GM04504 (cell line): ENCODE results near the gene PRLH.
"Not testable (repeated sequence)": the region's sequence is repeated elsewhere in the genome, so short reads cannot be mapped to it uniquely, and the experiment has no call there.

Source experiments
- DNase-seq: peaks from one replicate; pipeline ENCODE4 v3.0.0-alpha.2; 2012; ENCODE audit warnings: low read depth

The PRLH gene

DNA sequence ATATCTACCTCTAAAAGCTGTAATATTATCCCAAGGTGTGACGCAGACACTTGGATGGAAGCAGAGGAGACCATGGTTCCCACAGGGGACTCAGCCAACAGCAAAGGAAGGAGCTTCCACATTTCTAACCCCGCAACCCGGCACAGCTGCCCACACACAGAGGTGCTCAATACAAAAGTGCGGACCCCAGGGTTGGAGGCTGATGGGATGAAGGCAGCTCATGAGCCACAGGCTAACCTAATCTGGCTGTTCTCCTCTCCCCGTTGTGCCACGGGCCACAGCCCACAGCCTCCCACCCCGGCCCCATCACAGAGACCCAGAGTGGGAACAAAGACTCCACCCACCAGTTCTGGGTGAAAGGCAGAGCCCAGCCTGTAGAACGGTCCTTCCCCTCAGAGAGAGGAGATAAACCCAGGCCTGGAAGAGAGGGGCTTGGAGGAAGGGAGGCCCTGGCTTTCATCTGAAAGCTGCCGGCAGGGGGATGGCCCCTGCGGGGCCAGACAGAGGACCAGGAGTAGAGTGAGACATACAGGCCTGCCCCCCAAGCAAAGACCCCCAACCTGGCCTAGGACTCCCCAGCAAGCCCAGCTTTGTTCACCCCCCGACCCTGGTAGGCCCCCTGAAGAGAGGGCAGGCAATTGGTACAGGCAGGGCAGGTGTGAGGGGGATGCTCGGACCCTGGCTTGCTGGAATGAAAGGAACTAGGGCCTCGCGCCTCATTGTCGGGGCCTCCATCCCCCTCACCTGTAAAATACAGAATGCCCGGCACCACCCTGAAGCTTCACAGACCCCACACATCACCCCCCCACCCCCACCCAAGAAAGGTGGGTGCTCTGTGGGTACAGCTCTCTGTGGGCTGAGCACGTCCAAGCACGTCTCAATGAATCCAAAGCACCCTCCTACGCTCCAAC lies 17.3 kb downstream of the PRLH start:
- no peak for DNase-seq

DNA sequence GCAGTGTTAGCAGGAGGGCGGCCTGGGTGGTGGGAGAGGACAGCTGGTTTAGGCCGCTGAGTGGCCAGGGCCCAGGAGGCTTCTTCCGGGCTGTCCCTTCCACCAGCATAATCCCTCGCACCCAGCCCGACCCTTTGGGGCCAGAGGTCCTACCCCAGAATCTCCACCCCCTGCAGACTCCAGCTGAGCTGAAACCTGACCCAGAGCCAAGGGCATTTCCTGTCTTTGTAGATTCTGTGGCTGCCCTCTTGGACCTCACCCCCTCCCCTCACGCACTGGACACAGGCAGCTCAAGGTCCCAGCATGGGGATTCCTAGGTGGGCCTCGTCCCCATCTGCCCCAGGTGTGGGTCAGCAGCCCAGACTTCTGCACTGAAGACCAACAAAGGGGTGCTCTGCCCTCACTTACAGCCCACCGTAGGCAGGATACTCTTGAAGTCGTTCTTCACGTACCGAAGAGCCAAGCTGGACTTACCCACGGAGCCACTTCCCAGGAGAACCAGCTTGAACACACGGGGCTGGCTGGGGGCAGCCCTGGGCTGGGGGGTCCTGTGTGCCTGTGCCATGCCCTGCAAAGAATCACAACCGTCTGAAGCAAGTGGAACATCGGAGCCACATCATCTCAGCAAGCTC lies 19.3 kb downstream of the PRLH start:
- no peak for DNase-seq

DNA sequence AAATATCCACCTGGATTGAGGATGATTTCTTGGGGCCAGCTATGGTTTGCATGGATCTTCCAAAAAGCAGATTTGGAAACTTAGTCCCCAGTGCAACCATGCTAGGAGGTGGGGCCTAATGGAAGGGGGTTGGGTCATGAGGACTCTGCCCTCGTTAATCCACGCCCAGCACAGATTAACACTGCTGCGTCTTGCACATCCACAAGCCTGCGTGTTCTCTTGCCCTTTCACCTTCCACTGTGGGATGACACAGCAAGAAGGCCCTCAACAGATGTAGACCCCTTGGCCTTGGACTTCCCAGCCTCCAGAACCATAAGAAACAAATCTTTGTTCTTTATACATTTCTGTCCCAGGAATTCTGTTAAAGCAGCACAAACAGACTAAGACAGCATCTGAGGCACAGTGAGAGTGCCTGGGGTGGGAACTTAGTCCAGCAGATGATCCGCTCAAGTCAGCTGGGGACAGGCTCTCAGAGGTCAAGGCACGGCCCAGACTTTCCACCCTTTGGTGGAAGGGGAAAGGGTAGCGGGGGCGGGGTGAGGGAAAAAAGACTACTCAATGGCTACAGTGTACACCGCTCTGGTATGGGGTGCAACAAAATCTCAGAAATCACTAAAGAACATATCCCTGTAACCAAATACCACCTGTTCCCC lies 21.8 kb downstream of the PRLH start:
- DNase-seq, result no peak

DNA sequence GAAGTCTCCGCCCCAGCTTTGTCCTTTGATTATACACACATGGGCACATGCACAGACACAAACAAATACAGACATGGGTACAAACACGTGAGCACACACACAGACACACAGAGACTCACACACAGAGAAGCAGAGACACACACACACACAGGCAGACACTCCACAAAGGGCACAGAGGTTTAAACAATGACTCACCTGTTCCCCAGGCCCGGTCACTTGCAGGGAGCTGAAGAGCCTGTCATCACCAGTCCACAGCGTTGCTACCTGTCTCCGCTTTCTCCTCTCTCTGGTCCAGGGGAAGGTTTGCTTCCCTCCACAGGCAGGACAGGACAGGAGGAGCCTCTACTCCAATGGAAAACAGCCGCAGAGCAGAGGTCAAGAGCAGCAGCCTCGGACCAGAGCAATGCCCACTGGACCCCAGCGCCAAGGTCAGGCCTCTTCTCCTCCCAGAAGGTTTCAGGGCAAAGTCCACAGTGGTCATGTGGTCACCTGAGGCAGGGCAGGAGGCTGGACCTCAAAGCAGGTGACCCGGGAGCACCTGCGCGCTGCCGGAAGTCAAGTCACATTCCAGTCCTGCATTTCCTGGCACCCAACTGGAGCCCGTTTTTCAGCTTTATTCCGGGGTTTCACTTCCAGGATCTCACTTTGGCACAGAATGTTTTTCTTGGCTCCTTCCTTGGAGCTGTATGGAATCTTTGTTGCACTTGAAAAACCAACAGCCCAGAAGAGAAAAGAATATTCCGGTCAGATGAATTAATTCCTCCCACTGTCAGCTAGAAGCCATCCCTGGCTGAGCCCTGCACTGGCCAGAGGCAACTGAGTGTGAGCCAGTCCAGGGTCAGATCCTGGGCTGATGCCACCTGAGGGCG lies 24.1 kb downstream of the PRLH start, which contains the start of gene RAB17:
RAB17 (minus strand) TSS at position 463 of the 869 bp plus-strand sequence. CDS start 4,580 bp downstream, outside the sequence.
- no peak for DNase-seq

DNA sequence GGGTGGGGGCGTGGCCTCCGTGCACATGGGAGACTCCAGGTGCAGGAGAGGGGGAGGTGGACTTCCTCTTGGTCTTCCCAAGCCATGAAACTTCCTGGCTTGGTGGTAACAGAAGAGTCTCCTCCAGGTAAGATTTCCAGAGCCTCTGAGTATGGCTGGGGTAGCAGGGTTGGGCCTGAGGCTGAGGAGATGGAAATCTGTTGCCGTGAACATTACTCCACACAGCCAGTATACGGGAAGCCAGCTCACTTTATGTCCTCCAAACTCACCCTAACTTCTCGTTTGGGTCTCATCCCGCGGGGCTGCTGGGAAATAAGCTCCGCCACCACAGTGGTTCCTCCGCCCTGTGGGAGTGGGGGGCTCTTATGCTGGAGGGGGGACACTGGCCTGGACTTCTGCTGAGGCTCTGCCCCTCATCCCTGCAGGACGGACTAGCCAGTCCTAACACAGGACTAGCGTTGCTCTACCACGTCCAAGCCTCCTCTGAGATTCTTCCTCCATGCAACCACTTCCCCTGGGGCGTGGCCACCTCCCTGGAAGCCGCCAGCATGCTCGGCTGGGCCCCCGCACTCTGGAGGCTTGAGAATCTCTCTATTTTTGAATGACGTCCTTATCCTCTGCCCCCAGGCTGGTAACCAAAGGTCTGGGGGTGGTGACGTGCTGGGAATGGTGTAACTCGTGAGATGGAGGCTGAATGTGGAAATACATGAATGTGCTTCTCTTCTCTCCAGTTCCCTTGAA lies 24.9 kb downstream of the PRLH start:
- DNase-seq, result no peak

DNA sequence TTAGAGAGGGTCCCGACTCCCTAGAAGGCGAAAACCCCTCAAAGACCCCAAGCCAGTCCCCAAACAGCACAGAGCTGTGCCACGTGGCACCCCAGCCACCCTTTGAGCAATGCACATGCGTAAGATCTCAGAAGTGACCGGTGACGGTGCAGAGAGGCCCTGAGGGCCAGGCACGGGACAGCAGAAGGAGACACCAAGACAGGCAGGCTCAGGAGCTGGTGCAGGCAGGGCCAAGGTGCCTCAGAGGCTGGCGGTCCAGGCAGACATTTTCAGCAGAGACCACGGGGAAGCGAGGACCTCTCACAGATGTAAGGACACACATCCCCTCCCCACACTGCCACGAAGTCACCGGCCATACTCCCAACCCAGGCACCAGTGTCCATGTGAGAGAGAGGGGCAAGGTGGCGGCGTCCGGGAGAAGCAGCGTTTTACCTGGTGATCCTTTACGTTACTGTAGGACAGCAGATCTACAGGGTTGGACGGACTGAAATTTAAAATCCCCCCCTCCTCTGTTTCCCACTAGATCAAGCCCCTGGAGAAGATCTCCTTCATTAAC lies 26.1 kb downstream of the PRLH start:
- no peak for DNase-seq

DNA sequence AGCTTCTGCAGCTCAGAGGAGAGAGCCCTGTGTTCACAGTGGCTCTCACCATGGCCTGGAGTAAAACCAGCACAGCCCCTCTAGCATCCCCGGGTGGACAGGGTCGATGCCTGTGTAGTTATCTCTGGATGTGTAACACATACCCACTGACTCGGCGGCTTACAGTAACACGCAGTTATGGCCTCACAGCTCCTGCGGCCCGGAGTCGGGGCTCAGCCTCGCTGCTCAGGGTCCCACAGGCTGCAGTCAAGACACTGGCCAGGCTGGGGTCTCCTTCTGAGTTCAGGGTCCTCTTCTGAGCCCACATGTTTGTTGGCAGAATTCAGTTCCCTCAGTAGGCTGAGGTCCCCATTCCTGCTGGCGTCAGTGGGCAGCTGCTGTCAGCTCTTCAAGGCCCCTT lies 26.7 kb downstream of the PRLH start:
- DNase-seq, result no peak

DNA sequence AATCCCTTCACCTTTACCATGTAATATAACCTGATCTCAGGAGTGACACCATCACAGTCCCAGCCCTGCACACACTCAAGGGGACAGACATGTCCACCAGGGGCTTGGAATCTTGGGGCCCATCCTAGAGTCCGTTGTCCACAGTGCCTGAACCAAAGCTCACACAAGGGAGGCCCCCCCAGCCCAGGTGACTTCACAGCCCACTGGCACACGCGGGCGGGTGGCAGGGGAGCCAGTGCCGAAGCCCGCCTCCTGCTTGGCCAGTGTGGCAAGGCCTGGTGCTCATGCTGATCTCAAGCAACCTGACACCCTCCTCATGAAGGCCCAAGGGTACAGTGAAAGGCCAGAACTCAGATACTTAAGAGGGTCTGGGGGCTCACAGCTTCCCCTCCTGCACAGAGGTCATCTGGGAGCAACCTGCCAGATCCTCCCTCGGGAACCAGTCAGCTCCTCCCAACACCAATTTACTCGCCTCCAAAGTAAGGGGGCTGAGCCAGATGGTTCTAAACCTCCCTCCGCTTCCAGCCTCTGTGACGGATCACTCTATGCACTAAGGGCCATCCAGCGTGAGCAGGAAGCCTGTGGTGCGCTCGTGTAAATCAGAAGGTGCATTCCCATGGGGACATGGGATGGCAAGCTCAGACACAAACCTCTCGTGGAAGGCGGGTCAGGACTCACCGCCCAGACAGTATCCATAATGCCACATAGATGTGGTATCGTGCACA lies 27.4 kb downstream of the PRLH start:
- no peak for DNase-seq

DNA sequence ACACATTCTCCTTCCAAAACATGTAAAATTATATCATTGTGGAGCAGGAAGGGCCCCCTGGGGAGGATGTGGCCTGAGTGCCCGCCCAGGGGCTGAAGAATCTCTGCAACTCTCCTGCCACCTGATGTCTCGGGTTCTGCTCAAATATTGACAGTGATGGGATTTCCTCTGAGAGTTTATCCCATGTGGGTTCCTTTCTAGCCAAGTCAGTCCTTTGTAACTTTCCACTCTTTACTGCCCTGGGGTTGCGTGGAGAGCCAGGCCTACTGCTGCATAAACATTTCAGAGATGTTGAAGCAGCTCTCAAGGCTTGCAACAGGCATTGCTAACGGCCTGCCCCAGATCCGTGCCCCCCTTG lies 28.1 kb downstream of the PRLH start:
- no peak for DNase-seq

DNA sequence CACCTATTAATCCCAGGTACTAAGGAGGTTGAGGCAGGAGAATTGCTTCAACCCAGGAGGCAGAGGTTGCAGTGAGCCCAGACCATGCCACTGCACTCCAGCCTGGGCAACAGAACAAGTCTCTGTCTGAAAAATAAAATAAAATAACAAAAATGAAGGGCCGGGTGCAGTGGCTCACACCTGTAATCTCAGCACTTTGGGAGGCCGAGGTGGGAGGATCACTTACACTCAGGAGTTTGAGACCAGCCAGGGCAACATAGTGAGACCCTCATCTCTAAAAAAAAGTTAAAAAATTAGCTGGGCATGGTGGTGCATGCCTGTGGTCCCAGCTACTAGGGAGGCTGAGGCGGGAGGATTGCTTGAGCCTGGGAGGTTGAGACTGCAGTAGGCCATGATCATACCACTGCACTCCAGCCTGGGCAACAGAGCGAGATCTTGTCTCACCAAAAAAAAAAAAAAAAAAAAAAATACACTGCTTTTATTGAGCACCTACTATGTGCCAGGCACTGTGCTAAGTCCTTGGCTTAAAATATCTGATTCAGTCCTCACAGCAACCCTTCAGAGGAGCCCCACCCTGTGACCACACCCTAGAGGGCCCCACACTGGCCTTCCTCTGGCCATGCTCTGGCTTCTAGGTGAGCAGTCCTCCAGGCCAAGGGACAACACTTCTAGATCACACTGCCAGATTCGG lies 29.6 kb downstream of the PRLH start:
- DNase-seq, result not testable (repeated sequence)

DNA sequence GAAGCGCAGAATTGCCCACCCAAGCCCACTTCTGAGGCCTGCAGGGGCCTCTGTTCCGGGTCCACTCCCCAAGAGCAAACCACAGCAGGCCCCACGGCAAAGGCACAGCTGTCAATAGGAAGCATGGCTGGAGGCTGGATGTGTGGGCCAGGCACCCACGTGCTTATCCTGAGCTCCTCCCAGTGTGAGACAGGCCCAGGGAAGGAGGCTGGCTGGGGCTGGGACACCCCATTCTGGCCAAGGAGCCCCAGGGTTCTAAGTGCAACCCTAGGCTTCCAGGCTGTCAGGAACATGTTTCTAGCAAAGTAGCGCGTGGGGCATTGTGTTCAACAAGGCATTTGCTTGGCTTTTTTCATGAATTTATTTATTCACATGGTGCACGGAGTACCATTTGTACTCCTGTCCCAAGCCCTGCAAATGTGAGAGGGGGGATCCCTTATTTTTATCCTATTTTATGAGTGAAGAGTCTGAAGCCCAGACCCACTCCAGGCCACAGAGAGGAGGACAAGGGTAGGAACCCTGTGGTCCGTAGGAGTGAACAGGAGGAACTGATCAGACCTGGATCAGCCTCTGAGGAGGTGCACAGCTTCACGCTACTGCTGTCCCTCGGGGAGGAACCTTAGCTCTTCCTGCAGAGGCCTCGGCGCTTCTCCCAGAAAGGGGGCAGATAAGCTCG lies 30.3 kb downstream of the PRLH start:
- no peak for DNase-seq

DNA sequence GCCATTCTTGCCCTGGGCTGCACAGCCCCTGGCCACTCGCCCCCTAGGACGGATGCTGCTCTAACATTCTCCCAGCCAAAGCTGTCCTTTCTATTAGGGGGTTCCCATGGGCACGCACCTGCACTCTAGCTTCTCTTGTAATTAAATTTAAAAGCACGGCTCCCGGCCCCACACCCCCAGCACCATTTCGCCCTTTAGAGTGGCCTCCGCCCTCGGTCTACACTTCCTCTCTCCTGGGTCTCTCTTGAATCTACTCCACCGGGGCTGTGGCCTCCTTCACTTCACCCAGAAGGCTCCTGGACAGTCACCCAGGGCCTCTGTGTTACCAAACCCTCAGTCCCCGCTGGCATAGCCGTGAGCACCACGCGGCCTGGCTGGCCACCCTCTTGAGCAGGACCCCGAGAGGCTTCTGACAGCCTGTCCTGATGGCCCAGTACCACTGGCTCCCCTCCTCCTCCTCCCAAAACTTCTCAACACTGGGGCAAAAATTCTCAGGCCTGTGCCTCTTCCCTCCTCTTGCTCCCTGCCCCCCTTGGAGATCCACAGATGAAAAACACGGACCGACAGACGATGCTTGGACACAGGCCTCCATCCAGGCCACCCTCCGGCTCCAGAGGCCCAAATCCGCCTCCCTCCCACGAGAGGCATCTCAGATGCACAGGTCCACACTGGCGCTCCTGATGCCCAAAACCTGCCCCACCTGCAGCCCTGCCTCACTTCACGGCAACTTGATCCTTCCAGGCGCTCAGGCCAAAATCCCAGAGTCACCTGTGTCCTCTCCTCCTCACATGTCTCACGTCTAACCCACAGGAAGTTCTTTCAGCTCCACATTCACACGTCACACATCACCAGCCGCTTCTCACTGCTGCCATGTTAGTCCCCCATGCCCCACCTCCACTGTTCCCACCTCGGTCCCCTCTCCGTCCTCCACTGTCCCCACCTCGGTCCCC lies 31.1 kb downstream of the PRLH start:
- no peak for DNase-seq

DNA sequence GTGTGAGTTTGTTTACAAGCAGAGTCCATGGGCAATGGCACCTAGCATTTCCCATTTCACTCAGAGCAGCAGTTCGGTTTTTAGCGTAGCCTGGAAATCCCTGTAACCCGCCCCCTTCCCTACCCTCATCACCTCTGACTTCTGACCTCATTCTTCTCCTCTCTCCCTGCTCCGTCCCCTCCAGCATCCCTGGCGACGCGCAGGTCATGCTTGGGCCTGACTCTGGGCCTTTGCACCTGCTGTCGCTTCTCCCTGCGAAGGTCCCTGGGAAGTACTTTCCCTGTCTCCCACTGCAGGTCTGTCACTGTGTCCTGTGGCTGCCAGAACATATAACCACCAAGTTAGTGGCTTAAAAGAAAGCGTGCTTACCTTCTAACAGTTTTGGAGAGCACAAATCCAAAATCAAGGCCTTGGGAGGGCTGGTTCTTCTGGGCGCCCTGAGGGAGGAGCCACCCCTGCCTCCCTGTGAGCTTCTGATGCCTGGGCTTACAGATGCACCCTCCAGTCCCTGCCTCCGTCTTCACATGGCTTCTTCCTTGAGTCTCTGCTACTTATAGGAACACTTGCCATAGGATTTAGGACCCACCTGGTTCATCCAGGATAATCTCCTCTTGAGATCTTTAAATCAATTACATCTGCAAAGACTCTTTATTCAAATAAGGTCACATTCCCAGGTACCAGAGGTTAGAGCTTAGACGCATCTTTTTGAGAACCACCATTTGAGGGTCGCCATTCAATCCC lies 32.3 kb downstream of the PRLH start:
- DNase-seq, result no peak

DNA sequence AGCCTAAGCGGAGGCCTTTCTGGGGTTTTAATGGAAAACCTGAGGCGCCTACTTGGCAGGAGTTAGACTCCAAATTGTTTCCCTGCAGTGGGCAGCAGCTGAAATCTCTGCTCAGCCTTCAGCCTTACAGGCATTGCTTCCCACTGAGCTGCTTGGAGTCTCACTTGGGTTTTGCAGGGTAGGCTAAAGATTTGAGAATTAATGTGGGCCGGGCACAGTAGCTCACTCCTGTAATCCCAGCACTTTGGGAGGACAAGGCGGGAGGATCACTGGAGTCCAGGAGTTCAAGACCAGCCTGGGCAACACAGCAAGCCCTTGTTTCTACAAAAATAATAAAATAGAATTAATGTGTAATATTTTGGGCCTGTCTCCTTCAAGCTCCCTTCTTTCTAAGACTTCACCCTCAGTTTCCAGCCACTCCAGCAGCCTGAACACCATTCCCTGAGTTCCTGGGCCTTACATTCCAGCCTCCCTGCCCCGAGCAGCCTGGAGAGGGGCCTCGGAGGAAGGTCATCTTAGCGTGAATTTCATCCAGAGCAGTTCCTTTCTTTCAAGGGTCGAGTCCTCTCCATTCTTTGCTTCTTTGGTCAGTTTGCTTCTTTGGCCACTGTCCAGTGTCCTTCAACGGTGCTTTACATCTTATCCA lies 33.2 kb downstream of the PRLH start:
- DNase-seq, result no peak

DNA sequence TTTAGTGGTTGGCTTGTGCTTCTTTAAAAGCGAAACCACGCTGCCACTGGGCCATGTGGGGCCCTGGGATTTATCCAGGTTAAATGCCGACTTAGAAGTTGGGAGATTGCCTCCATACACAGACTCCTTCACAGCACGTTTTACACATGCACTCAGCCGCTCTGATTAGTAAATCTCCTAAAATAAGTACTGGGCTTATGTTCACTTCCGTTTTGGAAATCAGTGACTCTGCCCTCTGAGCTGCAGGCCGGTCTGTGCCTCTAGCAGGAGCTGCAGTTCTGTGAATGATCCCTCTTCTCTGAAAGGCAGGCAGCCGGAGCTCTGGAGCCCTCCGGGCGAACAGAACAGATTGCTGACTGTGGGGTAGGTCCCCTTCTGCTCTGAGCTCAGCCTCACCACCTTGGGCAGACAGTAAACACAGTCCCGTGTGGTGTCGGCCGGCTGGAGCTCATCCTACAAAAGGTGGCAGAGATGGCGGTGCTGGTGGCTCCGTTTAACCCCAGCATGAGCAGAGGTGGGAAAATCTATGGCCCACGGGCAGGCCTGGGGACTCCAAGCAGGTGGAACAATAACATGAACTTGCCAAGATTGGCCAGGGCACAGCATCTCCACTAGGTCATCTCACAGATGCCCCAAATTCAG lies 34.0 kb downstream of the PRLH start:
- DNase-seq, result peak; percentile 54

DNA sequence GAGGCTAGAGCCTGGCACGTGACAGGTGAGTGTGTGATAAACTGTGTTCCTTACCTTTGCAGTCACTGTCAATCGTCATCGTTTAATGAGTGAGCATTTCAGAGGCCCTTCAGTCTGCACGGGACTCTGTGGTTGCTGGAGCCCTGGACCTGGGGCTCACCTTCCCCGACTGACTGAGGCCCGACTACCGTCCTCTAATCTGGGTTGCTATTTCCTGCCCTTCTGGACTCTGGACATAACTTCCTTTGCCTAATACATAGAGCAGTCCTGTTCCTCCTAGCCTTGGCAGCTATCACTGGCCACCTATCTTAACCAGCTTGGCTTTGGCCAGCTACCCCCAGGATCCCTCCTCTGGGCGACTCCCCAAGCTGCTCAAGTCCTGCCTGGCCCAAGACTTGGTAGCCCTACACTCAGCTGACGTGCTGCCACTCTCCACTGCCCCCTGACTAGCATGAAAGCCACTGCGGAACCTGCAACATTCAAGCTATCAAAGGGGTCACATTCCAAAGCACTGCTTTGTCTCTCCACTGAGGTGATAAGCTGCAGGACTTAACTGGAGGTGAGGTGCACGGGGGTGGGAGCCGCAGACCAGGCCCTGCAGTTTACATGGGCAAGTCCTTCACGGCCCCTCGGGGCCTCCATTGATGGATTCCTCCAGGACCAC lies 35.2 kb downstream of the PRLH start:
- DNase-seq, result no peak
